CD4-positive, alpha-beta T cell treated with Interleukin-17A for 1 hour (primary cell): ENCODE results near the gene TSPAN9.

Source experiments
- DNase-seq: peaks from one replicate; pipeline ENCODE4 v3.0.0-alpha.2; 2020

The TSPAN9 gene

GRCh38 chr12:3261782-3262359 is 184.7 kb downstream of the TSPAN9 start:
- no peak for DNase-seq

GRCh38 chr12:3262470-3262869 is 185.3 kb downstream of the TSPAN9 start:
- DNase-seq, result no peak

- DNase-seq, result no peak
Observed at GRCh38 chr12:3263282-3263681, 186.1 kb downstream of the TSPAN9 start.

GRCh38 chr12:3263939-3264922 is 187.1 kb downstream of the TSPAN9 start:
- DNase-seq, result no peak

GRCh38 chr12:3265406-3265805 is 188.2 kb downstream of the TSPAN9 start:
- DNase-seq, result no peak

- no peak for DNase-seq
Observed at GRCh38 chr12:3266638-3267037, 189.5 kb downstream of the TSPAN9 start.

- DNase-seq, result no peak
Observed at GRCh38 chr12:3267690-3268089, 190.5 kb downstream of the TSPAN9 start.

GRCh38 chr12:3269594-3269993 is 192.4 kb downstream of the TSPAN9 start:
- DNase-seq, result no peak

GRCh38 chr12:3271146-3271545 is 194.0 kb downstream of the TSPAN9 start:
- no peak for DNase-seq

GRCh38 chr12:3271639-3272038 is 194.5 kb downstream of the TSPAN9 start:
- DNase-seq, result no peak

- DNase-seq, result no peak
Observed at GRCh38 chr12:3272958-3273357, 195.8 kb downstream of the TSPAN9 start.

- no peak for DNase-seq
Observed at GRCh38 chr12:3273409-3273853, 196.3 kb downstream of the TSPAN9 start.

GRCh38 chr12:3274664-3275063 is 197.5 kb downstream of the TSPAN9 start:
- DNase-seq, result no peak

- DNase-seq, result peak; percentile 52
Observed at GRCh38 chr12:3275171-3276041, 198.2 kb downstream of the TSPAN9 start.

- no peak for DNase-seq
Observed at GRCh38 chr12:3276226-3276625, 199.0 kb downstream of the TSPAN9 start.

GRCh38 chr12:3277306-3277943 is 200.2 kb downstream of the TSPAN9 start:
- no peak for DNase-seq

GRCh38 chr12:3278681-3279414 is 201.7 kb downstream of the TSPAN9 start:
- no peak for DNase-seq

GRCh38 chr12:3279415-3279780 is 202.2 kb downstream of the TSPAN9 start:
- DNase-seq, result no peak

- no peak for DNase-seq
Observed at GRCh38 chr12:3279832-3280231, 202.7 kb downstream of the TSPAN9 start.

- no peak for DNase-seq
Observed at GRCh38 chr12:3280967-3281366, 203.8 kb downstream of the TSPAN9 start.

- no peak for DNase-seq
Observed at GRCh38 chr12:3281588-3282383, 204.6 kb downstream of the TSPAN9 start.
